ENCODE data around the gene MMRN2. TPM values are rescaled to one million over a fixed set of nuclear protein-coding genes. Genes with fewer than 3 reads are reported as not detected.
"Not testable (repeated sequence)": the region's sequence is repeated elsewhere in the genome, so short reads cannot be mapped to it uniquely, and the experiment has no call there.

The MMRN2 gene
- total RNA-seq, 1 experiment from 2014 or later: 2.4 TPM

DNA sequence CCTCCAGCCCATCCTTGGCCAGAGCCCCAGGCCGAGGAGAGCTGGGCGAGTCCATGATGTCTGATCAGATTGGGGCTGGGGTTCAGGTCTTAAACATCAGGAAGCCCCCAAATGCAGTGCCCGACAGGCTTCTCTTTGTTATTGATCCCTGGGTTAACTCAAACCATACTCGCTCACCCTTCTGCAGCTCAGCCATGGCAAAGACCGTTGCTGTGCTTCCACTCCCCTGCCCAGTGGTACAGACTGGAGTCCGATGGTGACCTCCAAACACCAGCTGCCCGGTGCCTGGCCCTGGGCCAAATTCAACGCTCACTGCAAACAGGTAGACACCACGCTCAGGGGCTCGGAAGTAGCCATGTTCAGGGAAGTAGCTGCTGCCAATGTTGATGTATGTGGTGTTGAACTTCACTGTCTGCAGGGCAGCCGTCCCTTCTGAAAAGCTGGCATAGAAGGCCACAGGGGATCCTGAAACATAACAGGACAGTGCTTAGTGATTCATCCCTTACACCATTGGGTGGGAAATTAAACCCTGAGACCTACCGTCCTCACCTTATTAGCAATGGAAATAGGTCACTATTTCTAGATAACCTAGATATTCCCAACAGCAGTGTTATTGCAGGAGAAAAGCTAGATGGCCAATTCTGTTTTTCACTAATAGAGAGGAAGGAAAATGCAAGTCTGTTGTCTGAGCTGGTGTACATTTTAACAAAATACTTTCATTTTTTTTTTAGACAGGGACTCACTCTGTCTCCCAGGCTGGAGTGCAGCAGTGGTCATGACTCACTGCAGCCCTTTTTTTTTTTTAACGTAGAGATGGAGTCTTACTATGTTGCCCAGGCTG lies 20.5 kb downstream of the MMRN2 start (continued):
- TF ChIP-seq, protein P1, sequence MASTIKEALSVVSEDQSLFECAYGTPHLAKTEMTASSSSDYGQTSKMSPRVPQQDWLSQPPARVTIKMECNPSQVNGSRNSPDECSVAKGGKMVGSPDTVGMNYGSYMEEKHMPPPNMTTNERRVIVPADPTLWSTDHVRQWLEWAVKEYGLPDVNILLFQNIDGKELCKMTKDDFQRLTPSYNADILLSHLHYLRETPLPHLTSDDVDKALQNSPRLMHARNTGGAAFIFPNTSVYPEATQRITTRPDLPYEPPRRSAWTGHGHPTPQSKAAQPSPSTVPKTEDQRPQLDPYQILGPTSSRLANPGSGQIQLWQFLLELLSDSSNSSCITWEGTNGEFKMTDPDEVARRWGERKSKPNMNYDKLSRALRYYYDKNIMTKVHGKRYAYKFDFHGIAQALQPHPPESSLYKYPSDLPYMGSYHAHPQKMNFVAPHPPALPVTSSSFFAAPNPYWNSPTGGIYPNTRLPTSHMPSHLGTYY (CRISPR knock-in tag; IDR thresholded peaks at IDR 0.05): no peak
- no peak for TF ChIP-seq SMAD4 (CRISPR knock-in tag; IDR thresholded peaks at IDR 0.05)
- TF ChIP-seq, protein P2, sequence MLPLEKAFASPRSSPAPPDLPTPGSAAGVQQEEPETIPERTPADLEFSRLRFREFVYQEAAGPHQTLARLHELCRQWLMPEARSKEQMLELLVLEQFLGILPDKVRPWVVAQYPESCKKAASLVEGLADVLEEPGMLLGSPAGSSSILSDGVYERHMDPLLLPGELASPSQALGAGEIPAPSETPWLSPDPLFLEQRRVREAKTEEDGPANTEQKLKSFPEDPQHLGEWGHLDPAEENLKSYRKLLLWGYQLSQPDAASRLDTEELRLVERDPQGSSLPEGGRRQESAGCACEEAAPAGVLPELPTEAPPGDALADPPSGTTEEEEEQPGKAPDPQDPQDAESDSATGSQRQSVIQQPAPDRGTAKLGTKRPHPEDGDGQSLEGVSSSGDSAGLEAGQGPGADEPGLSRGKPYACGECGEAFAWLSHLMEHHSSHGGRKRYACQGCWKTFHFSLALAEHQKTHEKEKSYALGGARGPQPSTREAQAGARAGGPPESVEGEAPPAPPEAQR (CRISPR knock-in tag; IDR thresholded peaks at IDR 0.05): no peak
- TF ChIP-seq, protein P3, sequence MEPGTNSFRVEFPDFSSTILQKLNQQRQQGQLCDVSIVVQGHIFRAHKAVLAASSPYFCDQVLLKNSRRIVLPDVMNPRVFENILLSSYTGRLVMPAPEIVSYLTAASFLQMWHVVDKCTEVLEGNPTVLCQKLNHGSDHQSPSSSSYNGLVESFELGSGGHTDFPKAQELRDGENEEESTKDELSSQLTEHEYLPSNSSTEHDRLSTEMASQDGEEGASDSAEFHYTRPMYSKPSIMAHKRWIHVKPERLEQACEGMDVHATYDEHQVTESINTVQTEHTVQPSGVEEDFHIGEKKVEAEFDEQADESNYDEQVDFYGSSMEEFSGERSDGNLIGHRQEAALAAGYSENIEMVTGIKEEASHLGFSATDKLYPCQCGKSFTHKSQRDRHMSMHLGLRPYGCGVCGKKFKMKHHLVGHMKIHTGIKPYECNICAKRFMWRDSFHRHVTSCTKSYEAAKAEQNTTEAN (CRISPR knock-in tag; IDR thresholded peaks at IDR 0.05): no peak
- no peak for TF ChIP-seq JAZF1 (CRISPR knock-in tag; IDR thresholded peaks at IDR 0.05)
- no peak for TF ChIP-seq NFYB (CRISPR knock-in tag; conservative IDR thresholded peaks at IDR 0.05; ENCODE audit: low read depth)

DNA sequence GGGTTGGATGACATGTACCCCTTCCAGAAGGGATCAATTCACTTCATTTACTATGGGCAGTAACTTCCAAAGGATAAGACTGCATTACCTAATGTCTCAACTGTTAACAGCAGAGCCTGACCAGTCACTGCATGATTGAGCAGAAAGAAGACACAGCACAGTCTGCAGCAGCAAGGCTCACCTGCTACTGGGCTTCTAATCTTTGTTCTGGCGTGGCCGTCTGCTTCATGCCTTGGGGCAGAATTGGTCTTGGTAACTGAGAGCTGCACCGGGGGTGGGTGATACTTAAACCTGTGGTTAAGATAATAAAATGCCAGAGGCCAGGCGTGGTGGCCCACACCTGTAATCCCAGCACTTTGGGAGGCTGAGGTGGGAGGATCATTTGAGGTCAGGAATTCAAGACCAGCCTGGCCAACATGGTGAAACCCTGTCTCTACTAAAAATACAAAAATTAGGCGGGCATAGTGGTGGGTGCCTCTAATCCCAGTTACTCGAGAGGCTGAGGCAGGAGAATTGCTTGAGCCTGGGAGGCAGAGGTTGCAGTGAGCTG lies 23.2 kb downstream of the MMRN2 start:
- H3K4me3 Mint-ChIP-seq: not testable (repeated sequence)
- peak; percentile 11 for DNase-seq (ENCODE audit: low spot score)
- CTCF ChIA-PET: interaction anchor here (0.6 kb wide), 1 partner anchor 177 kb away, joined by 3 read pairs; no protein-coding TSS in a partner anchor

DNA sequence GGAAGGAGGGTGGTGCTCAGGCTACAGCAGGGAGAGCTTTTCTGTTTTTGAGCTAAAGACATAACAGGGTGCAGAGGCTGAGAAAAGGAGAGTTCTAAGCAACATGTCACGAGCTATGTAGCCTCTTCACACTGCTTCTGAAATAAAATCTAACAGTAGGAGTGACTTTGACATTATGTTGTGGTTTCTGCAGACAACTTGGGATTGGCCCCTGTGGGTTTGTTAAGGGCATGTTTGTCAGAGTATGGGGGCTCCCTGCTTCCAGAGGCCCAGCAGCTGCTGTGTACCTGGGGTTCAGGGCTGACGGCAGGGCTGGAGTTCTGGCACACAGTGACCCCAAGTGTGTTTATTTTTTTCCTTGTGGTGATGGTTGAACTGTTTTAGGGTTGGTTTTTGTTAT lies 24.7 kb downstream of the MMRN2 start:
- 0 out of 2 replicates have a peak, but pooled peaks cover 4% of the 10 kb centered on the region for H3K9me3 Mint-ChIP-seq
- CTCF ChIA-PET: interaction anchor here (1.2 kb wide), 1 partner anchor 239 kb away, joined by 3 read pairs; no protein-coding TSS in a partner anchor

More for the DNA sequence above, 23.2 kb downstream of the MMRN2 start:
- H3K27me3 Mint-ChIP-seq (ENCODE audit: low read depth); H3K4me1 Mint-ChIP-seq; H3K9me3 Mint-ChIP-seq; ATAC-seq; H3K27ac Mint-ChIP-seq; POLR2A ChIA-PET: not testable (repeated sequence)
- peaks cover 17% of the 10 kb centered on the region for H3K36me3 Mint-ChIP-seq

More for the DNA sequence above, 24.7 kb downstream of the MMRN2 start:
- Mint-ChIP-seq H3K4me1 (no peaks in the 10 kb centered on the region; the same call in 1 of the 2 replicates), H3K27me3 (ENCODE audit: low read depth) (no peaks in the 10 kb centered on the region), H3K36me3 (peaks cover 20% of the 10 kb centered on the region), H3K4me3 (no peak overlapping the region), H3K27ac (peak overlapping the region; percentile 78)
- POLR2A ChIA-PET: no interaction called here
- no peak for TF ChIP-seq FOXJ3 (CRISPR knock-in tag; IDR thresholded peaks at IDR 0.05; ENCODE audit: borderline replicate concordance)
- TF ChIP-seq EMX1 (CRISPR knock-in tag; IDR thresholded peaks at IDR 0.05): no peak
- TF ChIP-seq, protein P4, sequence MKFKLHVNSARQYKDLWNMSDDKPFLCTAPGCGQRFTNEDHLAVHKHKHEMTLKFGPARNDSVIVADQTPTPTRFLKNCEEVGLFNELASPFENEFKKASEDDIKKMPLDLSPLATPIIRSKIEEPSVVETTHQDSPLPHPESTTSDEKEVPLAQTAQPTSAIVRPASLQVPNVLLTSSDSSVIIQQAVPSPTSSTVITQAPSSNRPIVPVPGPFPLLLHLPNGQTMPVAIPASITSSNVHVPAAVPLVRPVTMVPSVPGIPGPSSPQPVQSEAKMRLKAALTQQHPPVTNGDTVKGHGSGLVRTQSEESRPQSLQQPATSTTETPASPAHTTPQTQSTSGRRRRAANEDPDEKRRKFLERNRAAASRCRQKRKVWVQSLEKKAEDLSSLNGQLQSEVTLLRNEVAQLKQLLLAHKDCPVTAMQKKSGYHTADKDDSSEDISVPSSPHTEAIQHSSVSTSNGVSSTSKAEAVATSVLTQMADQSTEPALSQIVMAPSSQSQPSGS (CRISPR knock-in tag; IDR thresholded peaks at IDR 0.05; ENCODE audit: borderline replicate concordance, low read depth): no peak
- TF ChIP-seq, protein P2 (CRISPR knock-in tag; IDR thresholded peaks at IDR 0.05): no peak
- TF ChIP-seq, protein P5, sequence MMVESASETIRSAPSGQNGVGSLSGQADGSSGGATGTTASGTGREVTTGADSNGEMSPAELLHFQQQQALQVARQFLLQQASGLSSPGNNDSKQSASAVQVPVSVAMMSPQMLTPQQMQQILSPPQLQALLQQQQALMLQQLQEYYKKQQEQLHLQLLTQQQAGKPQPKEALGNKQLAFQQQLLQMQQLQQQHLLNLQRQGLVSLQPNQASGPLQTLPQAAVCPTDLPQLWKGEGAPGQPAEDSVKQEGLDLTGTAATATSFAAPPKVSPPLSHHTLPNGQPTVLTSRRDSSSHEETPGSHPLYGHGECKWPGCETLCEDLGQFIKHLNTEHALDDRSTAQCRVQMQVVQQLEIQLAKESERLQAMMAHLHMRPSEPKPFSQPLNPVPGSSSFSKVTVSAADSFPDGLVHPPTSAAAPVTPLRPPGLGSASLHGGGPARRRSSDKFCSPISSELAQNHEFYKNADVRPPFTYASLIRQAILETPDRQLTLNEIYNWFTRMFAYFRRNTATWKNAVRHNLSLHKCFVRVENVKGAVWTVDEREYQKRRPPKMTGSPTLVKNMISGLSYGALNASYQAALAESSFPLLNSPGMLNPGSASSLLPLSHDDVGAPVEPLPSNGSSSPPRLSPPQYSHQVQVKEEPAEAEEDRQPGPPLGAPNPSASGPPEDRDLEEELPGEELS (CRISPR knock-in tag; IDR thresholded peaks at IDR 0.05): no peak
- no peak for TF ChIP-seq ZNF671 (CRISPR knock-in tag; IDR thresholded peaks at IDR 0.05)
- no peak for TF ChIP-seq CREB1 (CRISPR knock-in tag; IDR thresholded peaks at IDR 0.05)
- ATAC-seq (no peak), DNase-seq (ENCODE audit: low spot score) (no peak)
